Activated CD4-positive, alpha-beta T cell treated with anti-CD3 and anti-CD28 coated beads, Interleukin-2, amount 50 U/mL, for 1 hour (primary cell): Measurements from ENCODE around the gene HSD17B12.
"Not testable (repeated sequence)": the region's sequence is repeated elsewhere in the genome, so short reads cannot be mapped to it uniquely, and the experiment has no call there.

Experiments used
- DNase-seq: peaks from one replicate; pipeline ENCODE4 v3.0.0-alpha.2; 2020

Gene HSD17B12

GRCh38 chr11:43680521-43681400 lies at the start of gene HSD17B12:
Gene HSD17B12, plus strand, starts transcription at chr11:43680738. Its CDS starts 90 bp downstream, at chr11:43680828.
- DNase-seq, result peak; percentile 98

- no peak for DNase-seq
Measured at GRCh38 chr11:43631732-43632131, 48.8 kb upstream of the HSD17B12 start.

GRCh38 chr11:43632181-43632580 lies 48.4 kb upstream of the HSD17B12 start:
- DNase-seq, result no peak

GRCh38 chr11:43638717-43639116 lies 41.8 kb upstream of the HSD17B12 start:
- no peak for DNase-seq

GRCh38 chr11:43639224-43639623 lies 41.3 kb upstream of the HSD17B12 start:
- DNase-seq, result no peak

GRCh38 chr11:43639920-43640319 lies 40.6 kb upstream of the HSD17B12 start:
- DNase-seq, result no peak

- DNase-seq, result peak; percentile 83
Measured at GRCh38 chr11:43643898-43644620, 36.5 kb upstream of the HSD17B12 start.

- no peak for DNase-seq
Measured at GRCh38 chr11:43644621-43645299, 35.8 kb upstream of the HSD17B12 start.

- DNase-seq, result no peak
Measured at GRCh38 chr11:43646767-43647166, 33.8 kb upstream of the HSD17B12 start.

- DNase-seq, result no peak
Measured at GRCh38 chr11:43648888-43649287, 31.6 kb upstream of the HSD17B12 start.

- DNase-seq, result no peak
Measured at GRCh38 chr11:43649501-43649900, 31.0 kb upstream of the HSD17B12 start.

- DNase-seq, result no peak
Measured at GRCh38 chr11:43649921-43650320, 30.6 kb upstream of the HSD17B12 start.

GRCh38 chr11:43663018-43663417 lies 17.5 kb upstream of the HSD17B12 start:
- DNase-seq, result not testable (repeated sequence)

- DNase-seq, result no peak
Measured at GRCh38 chr11:43664295-43664694, 16.2 kb upstream of the HSD17B12 start.

GRCh38 chr11:43671284-43671683 lies 9.3 kb upstream of the HSD17B12 start:
- DNase-seq, result not testable (repeated sequence)

GRCh38 chr11:43674560-43674959 lies 6.0 kb upstream of the HSD17B12 start:
- DNase-seq, result no peak

- DNase-seq, result no peak
Measured at GRCh38 chr11:43676933-43677332, 3.6 kb upstream of the HSD17B12 start.

GRCh38 chr11:43681401-43681942 lies 934 bp downstream of the HSD17B12 start:
- DNase-seq, result no peak

- not testable (repeated sequence) for DNase-seq
Measured at GRCh38 chr11:43682081-43682480, 1.5 kb downstream of the HSD17B12 start.

- DNase-seq, result no peak
Measured at GRCh38 chr11:43685440-43685839, 4.9 kb downstream of the HSD17B12 start.

- DNase-seq, result no peak
Measured at GRCh38 chr11:43686207-43686606, 5.7 kb downstream of the HSD17B12 start.

GRCh38 chr11:43687120-43687791 lies 6.7 kb downstream of the HSD17B12 start:
- no peak for DNase-seq

- no peak for DNase-seq
Measured at GRCh38 chr11:43688394-43688793, 7.9 kb downstream of the HSD17B12 start.
